OCI-LY3 (cell line): ENCODE results near the gene MRTFA.

Experiments used
- CTCF ChIP-seq: fragments of 200-600, 300-600 bp; sonication (generic); IDR thresholded peaks from 2 replicates; pipeline ENCODE4 v1.5.1; 2014; ENCODE audit warnings: antibody characterized with exemption, low read length, low read depth
- EZH2phosphoT487 ChIP-seq: fragments of 200-600 bp; shearing (Covaris generic); IDR thresholded peaks from 2 replicates; pipeline ENCODE4 v1.6.1; 2018; ENCODE audit warnings: antibody characterized with exemption, mixed run types, low read depth

- TF ChIP-seq CTCF (no peak), EZH2phosphoT487 (no peak)
These were observed 16.8 kb upstream of the MRTFA start for GRCh38 chr22:40653361-40653760.
